H4 (cell line): ENCODE results near the gene ULK4. TPM values are rescaled to one million over a fixed set of nuclear protein-coding genes. Genes with fewer than 3 reads are reported as not detected.
"Not testable (repeated sequence)": the region's sequence is repeated elsewhere in the genome, so short reads cannot be mapped to it uniquely, and the experiment has no call there.

Experiments
- DNase-seq: peaks from one replicate; pipeline ENCODE4 v3.0.0-alpha.2; 2015; ENCODE audit warnings: low spot score
- total RNA-seq: library from RNA; depleted of rRNA; stranded (reverse); fragments of >200 nt; shearing (Covaris generic); gene quantifications from 2 replicates; pipeline ENCODE4 v1.2.3, GENCODE V29; 2014

ULK4 gene
- total RNA-seq, 1 experiment from 2014 or later: 8.4 TPM

GRCh38 chr3:41580274-41580959, 381.5 kb downstream of the ULK4 start:
- no peak for DNase-seq

- no peak for DNase-seq
Observed at GRCh38 chr3:41579861-41580260, 382.0 kb downstream of the ULK4 start.

- DNase-seq: no peak
Observed at GRCh38 chr3:41578798-41579197, 383.1 kb downstream of the ULK4 start.

- no peak for DNase-seq
Observed at GRCh38 chr3:41575724-41576123, 386.2 kb downstream of the ULK4 start.

- DNase-seq: no peak
Observed at GRCh38 chr3:41574900-41575299, 387.0 kb downstream of the ULK4 start.

GRCh38 chr3:41573591-41573990, 388.3 kb downstream of the ULK4 start:
- DNase-seq: no peak

- DNase-seq: no peak
Observed at GRCh38 chr3:41572092-41572491, 389.8 kb downstream of the ULK4 start.

GRCh38 chr3:41569632-41570305, 392.1 kb downstream of the ULK4 start:
- no peak for DNase-seq

- no peak for DNase-seq
Observed at GRCh38 chr3:41565948-41566514, 395.9 kb downstream of the ULK4 start.

GRCh38 chr3:41565003-41565402, 396.9 kb downstream of the ULK4 start:
- no peak for DNase-seq

- DNase-seq: not testable (repeated sequence)
Observed at GRCh38 chr3:41556245-41556644, 405.7 kb downstream of the ULK4 start.

- no peak for DNase-seq
Observed at GRCh38 chr3:41532976-41533375, 428.9 kb downstream of the ULK4 start.

GRCh38 chr3:41526995-41527573, 434.8 kb downstream of the ULK4 start:
- DNase-seq: no peak

GRCh38 chr3:41525303-41526064, 436.4 kb downstream of the ULK4 start:
- no peak for DNase-seq

- DNase-seq: no peak
Observed at GRCh38 chr3:41523897-41524296, 438.0 kb downstream of the ULK4 start.

GRCh38 chr3:41522612-41523011, 439.3 kb downstream of the ULK4 start:
- no peak for DNase-seq

- DNase-seq: no peak
Observed at GRCh38 chr3:41521010-41521655, 440.8 kb downstream of the ULK4 start.

GRCh38 chr3:41519746-41520145, 442.2 kb downstream of the ULK4 start:
- no peak for DNase-seq

GRCh38 chr3:41518626-41519025, 443.3 kb downstream of the ULK4 start:
- DNase-seq: no peak

GRCh38 chr3:41508063-41508696, 453.7 kb downstream of the ULK4 start:
- peak; percentile 73 for DNase-seq
